ENCODE data around the gene RCCD1.

The RCCD1 gene

DNA sequence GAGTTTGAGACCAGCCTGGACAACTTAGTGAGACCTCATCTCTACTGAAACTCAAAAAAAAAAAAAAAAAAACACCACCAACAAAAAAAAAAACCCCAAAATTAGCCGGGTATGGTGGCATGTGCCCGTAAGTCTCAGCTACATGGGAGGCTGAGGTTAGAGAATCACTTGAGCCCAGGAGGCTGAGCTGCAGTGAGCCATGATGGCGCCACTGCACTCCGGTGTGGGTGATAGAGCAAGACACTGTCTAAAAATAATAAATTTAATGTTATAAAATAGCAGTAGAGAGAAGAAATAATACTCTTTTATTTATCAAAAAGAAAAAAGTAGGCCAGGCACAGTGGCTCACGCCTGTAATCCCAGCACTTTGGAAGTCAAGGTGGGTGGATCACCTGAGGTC is 17.4 kb downstream of the RCCD1 start:
- no peak for DNase-seq

DNA sequence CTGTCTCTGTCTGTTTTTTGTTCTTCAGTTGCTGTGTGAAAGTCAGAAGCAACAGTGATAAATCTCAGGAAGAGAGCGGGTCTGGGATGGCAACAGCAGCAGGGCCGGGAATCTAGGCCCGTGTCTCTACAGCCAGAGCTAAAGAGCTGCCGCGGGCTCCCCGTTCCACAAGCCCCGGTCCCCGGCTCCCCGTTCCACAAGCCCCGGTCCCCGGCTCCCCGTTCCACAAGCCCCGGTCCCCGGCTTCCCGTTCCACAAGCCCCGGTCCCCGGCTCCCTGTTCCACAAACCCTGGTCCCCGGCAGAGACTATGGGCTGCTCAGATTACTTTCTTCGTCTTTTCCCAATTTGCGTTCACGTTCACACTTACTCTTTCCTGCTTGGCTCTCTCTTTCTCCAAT is 19.5 kb downstream of the RCCD1 start:
- DNase-seq, result no peak

DNA sequence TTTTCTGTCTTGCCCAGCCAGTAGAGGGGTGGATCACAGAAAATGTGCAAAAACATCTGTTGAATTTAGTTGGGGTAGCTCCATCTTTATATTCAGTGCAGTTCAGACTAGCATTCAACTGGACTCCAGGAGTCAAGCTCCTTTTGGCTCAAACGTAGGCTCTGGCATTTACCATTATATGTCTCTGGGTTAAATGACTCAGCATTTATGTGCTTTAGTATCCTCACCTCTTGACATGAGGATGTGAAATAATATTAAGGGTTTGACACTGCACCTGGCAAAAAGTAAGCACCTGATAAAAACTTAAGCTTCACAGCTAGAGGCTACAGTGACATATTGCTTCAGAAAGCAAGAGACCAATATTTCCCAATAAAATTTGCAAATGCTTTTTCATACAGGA is 24.9 kb downstream of the RCCD1 start:
- DNase-seq, result no peak

DNA sequence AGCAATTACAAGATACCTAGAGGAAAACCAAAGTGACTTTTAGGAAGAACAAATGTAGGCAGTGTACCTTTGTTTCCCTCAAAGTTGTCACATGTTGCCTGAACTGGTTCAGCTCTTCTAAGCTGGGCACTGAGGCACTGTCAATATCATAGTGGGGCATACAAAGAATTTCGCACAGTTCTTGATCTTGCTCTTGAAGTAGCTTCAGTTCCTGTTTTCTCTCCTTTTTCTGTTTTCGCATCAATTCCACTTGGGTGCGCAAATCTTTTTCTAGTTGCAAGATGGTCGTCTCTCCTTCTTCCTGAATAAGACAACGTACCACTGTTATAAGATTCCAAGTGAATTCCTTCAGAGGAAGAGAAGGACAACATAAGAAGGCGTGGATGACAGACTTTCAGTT is 27.0 kb downstream of the RCCD1 start:
- DNase-seq, result no peak

DNA sequence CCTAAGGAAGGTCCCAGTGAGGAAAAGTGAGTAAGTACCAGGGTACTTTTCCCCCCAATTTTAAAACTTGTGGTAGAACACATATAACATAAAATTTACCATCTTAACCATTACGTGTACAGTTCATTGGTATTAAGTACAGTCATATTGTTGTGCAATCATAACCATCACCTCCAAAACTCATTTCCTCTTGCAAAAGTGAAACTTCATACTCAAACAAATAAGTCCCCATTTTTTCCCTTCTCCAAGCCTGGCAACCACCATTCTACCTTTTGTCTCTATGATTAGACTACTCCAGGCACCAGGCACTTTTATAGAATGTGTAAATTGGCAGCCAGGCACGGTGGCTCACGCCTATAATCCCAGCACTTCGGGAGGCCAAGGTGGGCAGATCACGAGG is 27.5 kb downstream of the RCCD1 start:
- no peak for DNase-seq

DNA sequence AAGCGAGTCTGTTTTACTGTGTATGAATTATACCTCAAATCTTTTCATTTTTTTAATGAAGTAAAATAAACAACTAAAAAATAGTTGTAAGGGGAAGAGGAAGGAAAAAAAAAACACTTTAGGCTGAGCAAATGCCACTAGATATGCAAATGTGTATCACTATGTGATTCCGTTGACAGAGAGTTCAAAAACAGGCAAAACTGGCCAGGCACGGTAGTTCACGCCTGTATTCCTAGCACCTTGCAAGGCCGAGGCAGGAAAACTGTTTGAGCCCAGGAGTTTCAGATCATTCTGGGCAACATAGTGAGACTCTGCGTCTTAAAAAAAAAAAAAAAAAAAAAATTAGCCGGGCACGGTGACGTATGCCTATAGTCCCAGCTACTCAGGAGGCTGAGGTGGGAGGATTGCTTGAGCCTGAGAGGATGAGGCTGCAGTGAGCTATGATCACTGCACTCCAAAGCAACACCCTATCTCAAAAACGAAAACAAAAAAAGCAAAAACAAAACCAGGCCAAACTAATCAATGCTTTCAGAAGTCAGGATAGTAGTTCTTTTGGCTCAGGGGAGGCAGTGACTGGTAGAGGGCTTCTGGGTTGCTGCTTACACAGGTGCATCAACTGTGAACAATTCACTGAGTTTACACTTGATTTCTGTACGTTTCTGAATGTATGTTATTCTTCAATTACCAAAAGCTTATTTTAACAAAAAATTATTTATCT is 32.3 kb downstream of the RCCD1 start:
- no peak for DNase-seq

DNA sequence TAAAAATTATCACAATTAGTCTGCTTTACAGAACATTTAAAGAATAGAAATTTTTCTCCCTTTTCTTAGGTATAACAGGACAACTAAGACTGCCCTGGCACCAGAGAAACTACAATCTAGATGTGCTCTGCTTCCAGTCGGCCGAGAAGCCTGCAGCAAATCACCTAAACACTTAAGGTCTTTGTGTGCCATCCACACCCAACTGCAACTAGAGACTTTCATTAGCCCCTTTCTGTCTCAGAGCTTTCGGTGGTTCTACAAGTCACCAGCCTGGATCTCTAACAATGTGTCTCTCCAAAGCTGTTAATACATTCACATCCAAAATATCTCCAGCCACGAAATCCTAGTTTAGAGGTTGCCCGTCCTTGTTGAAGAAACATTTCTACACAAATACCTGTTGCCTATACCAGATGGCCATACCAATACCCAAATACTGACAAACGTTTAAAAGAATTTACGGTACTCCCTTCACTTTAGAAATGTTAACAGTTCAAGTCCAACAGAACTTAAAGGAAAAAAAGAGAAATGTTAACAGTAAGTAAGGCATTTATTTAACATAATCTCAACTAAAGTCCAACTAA is 33.0 kb downstream of the RCCD1 start:
- no peak for DNase-seq

DNA sequence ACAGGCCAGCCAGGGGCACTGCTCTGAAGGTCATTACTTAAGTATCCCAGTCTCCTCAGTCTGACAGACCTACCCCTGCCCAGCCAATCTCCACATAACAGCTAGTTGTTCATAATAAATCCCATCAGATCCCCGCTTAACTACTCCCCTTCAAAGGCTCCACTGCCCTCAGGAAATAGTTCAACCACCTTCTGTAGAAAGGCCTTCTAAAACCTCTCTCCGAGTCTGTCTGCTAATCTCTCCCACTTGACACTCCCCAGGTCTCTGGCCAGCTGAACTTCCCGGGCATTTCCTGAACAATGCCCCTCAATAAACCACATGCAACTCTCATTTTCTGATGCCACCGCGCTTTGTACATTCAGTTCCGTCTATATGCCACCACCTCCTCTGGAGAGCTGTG is 33.6 kb downstream of the RCCD1 start:
- DNase-seq, result no peak

DNA sequence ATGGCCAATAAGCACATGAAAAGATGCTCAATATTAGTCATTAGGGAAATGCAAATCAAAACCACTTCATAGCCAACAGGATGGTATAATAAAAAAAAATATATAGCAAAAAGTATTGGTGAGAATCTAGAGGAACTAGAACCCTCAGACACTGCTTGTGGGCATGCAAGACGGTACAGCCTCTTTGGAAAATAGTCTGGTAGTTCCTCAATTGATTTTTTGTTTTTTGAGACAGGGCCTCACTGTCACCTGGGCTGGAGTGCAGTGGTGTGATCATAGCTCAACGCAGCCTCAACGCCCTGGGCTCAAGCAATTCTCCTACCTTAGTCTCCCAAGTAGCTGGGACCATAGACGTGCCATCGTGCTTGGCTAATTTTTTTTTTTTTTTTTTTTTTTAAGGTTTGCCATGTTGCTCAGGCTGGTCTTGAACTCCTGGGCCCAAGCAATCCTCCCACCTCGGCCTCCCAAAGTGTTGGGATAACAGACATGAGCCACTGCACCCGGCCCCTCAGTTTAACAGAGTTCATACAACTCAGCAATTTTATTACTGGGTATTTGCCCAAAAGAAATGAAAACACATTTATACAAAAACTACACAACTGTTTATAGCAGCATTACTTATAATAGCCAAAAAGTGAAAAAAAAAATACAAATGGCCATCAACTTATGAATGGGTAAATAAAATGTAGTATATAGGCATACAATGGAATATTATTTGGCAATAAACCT is 34.5 kb downstream of the RCCD1 start:
- no peak for DNase-seq

DNA sequence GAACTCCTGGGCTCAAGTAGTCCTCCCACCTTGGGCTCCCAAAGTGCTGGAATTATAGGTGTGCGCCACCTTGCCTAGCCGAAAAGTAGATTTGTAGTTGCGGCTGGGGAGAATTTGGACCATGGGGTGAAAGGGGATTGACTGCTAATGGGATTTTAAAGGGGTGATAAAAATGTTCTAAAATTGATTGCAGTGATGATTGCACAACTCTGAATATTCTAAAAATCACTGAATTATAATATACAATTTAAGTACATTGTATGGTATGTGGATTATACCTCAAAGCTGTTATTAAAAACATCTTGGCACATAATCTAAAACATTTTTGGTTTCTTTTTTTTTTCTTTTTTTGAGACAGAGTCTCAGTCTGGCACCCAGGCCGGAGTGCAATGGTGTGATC is 35.8 kb downstream of the RCCD1 start:
- no peak for DNase-seq

DNA sequence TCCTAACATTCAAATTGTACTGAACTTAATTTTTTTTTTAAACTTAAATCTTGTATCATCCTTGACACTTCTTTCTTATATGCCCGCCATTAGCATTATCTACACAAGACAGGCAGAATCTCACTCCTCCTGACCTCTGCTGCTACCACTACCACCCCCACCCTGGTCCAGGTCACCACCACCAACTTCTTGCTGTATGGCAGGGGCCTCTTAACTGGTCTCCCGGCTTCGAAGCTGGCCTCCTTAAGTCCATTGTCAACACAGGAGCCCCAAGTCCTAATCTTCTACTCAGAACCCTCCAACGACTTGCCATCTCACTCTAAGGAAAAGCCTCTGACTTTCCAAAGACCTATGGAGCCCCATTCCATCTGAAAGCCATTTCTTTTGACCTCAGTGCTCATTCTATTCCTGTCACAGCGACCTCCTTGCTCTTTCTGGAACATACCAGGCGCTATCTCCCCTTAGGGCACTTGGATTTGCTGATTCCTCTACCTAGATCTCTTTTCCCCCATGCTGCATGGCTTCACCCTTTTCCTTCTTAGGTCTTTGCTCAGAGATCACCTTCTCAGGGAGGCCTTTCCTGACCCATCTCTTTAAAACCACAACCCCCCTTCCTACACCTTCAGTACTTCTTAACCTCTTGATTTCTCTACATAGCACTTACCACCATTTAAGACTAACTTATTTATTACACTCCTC is 37.1 kb downstream of the RCCD1 start:
- DNase-seq, result no peak

DNA sequence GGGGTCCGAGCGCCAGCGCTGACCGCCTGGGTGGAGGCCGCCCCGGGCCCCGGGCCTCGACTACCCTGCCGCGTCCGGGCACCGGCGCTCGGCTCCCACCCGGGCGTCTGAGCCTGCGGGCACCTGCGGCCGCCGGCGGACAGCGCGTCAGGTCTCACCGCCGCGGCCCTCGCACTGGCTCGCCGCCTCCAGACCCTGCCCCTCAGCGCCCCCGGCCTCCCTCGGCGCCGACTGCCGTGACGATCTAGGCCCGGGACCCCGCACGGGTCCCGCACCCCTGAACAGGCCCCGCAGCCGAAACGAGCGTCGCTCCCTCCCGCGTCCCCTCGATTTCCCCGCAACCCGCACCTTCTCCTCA is 39.4 kb downstream of the RCCD1 start:
- DNase-seq, result no peak

DNA sequence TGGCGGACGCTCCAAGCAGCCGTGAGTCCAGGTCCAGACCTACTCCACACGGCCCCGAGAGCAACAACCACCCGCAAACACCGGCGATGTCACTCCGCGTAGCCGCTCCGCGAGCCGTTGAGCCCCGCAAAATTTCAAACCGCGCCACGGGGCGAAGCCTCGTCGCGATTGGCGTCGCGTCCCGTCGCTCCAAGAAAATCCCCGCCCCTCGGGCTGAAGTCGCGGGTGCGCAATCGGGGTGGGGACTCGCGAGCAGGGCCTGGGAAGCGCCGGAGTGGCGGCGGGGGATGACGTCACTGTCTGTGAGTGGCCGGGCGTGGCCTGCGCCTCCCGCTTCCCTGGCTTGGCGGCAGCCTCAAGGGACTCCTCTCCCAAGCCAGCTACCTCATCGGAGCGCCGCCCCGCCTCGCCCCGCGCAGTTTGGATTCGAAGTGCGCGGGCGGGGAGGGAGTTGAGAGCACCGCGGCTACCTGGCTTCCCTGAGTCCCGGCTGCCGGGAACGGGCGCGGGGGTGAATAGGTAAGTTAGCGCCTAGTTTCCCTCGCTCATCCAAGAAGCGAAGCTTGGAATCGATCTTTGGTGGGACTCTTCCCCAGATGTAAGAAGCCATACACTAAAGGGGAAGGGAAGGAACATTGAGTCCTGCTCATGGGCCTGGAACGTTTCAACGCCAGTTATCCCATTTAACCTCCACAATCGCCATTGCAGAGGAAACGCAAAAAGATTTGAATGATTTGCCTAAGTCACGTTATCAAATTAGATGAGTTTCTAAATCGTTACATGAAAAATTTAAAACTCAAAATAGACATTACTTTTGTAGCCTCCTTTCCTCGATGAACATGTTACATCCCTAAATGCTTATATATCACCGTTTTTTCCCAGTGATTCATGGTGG is 40.0 kb downstream of the RCCD1 start, which contains the start of gene PRC1:
PRC1 (minus strand) TSS at position 119 of the 895 bp plus-strand sequence; CDS start at position 1, 118 bp downstream.
- DNase-seq, result peak; percentile 94

DNA sequence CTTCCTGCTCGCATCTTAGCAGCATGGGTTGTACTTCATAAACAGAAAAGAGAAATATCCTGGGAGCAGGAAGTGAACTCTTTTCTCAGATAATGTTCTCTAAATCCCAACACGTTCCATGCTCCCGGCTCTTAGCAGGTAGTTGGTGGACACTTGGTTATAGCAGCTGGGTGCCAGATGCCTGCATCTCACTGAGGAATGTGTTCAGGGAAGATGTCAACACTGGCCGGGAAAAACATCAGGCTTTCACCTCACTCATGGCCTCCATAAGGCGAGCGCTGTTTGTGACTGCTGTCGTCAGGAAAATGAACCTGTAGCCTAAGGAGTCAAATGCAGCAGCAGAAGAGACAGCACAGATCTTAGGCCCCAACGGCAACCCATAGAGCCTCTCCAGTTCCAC is 44.1 kb downstream of the RCCD1 start:
- DNase-seq, result no peak

DNA sequence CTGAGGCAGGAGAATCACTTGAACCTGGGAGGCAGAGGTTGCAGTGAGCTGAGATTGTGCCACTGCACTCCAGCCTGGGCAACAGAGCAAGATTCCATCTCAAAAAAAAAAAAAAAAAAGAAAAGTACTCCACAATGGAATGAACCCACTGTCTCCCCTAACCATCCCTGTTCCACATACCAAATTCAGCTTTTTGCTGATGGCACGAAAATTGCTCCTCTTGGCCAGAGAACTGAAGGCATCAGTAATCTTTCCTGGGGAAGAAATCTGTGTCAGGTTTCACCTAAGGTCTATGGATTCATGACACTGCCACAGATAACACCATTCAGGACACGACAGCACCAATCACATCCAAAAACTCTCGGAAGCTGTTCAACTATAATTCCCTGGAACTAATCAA is 46.5 kb downstream of the RCCD1 start:
- DNase-seq, result no peak

DNA sequence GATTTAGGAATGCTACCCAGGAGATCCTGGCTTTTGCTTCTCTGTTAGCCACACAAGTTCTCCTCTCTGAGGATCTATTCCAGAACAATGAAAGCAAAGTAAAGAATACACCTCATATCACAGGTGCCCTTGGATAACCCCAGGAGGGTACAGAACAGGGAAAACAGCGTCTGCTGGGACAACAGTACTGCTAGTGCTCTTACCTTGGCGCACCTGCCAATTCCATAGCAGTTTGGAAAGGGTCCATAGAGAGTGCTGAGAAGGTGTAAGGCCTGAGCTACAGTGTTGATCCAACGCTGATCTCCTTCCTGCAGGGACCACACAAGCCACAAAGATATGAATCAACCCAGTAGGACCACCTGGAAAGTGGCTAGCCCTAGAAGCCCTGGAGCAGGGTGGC is 52.6 kb downstream of the RCCD1 start:
- no peak for DNase-seq
